Stimulated activated CD8-positive, alpha-beta memory T cell treated with anti-CD3 and anti-CD28 coated beads, Interleukin-12 subunit alpha, Interleukin-12 subunit beta, amount 100 ng/mL, for 1 hour (primary cell): ENCODE data around the gene SYNM.

ENCODE experiments used
- DNase-seq: peaks from one replicate; pipeline ENCODE4 v3.0.0-alpha.2; 2020; ENCODE audit warnings: low read depth

The SYNM gene

GRCh38 chr15:99084965-99085364 lies 19.9 kb upstream of the SYNM start:
- DNase-seq = no peak

DNA sequence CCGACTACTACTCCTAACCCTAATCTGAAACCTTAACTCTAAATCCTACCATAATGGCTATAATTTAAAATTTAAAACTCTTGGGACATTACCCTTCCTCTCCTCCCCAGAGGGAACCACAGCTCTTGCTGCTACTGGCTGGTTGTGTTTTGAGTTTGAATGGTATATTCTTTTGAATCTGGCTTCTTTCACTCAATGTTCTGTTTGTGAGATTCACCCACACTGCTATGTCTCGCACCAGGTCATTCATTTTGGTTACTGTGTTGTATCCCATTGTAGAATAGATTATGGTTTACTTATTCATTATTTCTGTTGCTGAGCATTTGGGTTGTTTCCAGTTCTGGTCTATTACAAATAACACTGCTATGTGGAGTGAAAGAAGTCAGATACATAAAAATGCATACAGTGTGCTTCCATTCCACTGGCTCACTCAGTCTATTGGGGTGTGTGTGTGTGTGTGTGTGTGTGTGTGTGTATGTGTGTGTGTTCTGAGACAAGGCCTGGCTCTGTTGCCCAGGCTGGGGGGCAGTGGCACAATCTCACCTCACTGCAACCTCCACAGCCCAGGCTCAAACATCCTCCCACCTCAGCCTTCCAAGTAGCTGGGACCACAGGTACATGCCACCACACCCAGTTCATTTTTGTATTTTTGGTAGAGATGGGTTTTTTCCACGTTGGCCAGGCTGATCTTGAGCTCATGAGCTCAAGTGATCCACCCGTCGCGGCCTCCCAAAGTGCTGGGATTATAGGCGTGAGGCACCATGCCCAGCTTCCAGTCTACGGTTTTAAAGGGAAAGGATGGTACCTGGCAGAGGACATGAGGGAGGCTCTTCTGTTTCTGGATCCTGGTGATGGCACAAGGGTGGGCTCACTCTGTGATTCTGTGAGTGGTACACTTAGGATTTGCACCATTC lies 19.2 kb upstream of the SYNM start:
- DNase-seq = no peak

DNA sequence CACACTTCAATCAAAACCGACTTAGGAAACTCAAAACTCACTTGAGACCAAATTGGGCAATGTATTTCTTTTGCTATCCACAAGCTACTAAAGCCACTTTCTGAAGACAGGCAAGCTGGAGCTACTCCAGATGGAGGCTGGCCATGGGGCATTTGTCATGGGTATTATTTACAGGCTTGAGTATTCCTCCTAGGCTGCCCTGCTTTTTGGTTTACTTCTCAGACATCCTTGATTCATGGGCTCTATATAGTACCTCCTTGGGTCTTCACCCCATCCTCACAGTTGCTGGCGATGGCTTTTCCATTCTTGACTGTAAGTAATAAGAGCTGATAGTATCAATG lies 18.6 kb upstream of the SYNM start:
- DNase-seq = no peak

DNA sequence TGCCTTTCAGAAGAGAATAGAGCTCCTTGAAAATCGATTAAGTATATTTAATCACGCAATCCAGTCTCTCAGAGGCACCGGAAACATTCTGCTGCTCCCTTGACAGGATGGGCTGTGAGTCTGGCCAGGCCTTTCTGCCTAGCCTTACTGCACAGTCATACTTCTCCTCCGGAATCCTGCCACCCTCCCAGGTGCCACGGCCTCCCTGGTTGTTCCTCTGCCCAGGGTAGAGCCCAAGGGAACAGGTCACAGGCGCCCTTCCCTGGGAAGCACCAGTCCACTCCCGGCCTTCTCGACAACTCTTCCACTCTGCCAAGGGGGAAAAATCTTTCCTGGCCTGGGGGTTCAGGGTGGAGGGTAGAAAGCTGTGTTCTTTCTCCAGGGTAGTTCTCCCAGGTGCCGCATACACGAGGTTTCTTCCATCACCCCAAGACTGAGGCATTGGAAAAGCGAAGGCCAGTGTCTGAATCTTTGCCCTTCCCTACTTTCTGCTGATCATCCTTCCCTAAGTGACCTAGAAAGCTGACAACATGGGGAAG lies 17.4 kb upstream of the SYNM start:
- no peak for DNase-seq

- DNase-seq = no peak
These were observed 14.7 kb upstream of the SYNM start for GRCh38 chr15:99090011-99090699.

DNA sequence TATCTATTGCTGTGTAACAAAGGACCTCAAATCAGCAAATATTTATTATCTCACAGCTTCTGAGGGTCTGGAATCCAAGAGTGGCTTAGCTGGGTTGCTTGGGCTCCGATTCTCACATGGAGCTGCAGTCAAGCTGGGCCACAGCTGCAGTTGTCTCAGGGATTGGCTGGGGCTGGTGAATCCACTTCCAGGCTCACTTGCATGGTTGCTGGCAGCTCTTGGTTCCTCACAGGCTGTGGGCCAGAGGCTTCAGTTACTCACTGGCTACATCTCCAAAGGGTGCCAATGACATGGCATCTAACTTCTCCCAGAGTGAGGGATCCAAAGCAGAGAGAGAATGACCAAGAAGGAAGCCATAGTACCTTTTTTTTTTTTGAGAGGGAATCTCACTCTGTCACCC lies 13.9 kb upstream of the SYNM start:
- DNase-seq = no peak

- DNase-seq = no peak
These were observed 12.2 kb upstream of the SYNM start for GRCh38 chr15:99092554-99093172.

DNA sequence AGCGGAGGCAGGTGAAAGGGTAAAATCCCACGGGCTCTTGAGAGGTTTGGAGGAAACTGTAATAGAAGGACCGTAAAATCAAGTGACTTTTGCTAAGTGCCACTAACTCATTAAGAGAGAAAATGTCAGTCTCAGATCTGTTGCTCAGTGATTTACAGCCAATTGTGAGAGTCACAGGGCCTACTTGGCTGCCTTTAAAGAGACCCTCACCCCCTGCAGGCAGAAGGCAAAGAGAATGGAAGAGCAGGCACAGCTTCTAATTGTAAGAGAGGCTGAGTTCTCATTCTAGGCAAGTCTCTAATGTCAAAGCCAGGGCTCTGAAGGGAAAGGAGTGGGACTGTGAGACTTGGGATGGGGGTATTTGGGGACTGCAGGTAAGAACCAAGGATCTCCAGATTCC lies 9.3 kb upstream of the SYNM start:
- no peak for DNase-seq

DNA sequence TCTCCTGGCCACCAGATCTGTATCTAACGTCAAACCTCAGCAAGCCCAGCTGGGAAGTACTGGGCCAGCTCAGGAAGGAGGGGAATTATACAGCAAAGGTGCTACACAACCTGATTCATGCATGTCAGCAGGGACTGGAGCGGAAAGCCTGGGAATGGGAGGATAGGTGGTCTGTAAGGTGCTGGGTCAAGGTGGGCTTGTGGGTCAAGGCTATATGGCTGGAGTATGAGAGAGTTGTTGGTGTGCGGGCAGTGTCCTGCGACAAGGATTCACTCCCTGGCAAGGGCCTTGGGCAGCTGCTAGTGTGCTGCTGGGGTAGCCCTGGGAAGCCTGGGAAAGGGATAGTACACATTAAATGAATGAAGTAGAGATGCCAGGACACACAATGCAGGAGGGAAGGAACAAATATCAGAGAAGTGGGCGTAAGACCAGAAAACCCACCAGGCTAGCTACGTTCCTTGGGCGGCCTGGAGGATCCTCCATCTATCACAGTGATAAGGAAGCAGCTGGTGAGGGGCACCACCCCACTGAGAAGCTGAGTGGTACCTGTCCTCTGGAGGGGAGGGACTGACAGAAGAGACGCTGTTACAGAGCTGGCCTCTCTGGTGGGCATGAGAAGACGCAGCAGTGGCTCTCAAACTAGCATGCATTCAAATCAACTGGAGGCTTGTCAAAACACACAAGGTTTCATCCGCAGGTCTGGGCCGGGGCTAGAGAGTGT lies 8.5 kb upstream of the SYNM start:
- DNase-seq = no peak

DNA sequence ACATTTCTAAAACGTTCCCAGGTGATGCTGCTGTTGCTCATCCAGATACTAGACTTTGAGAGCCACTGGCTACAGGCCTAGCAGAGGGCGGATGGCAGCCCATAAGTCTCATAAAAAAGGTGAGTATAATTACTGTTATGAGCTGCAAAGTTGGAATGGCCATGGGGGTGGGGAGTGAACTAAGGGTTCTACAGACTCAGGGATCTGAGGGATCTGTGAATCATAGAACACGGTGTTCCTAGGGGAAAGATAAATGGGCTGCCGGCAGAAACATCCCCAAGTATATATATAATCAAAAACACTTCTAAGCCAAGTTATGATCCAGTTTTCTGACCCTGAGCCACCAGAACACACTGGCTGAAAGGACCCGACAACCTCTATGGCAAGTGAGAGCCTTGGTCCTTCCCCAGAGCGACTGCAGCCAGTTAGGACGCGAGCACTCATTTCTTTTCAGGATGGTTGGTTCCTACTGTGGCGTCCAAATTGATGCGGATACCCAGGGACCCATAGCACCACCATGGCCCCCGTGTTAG lies 7.9 kb upstream of the SYNM start:
- no peak for DNase-seq

DNA sequence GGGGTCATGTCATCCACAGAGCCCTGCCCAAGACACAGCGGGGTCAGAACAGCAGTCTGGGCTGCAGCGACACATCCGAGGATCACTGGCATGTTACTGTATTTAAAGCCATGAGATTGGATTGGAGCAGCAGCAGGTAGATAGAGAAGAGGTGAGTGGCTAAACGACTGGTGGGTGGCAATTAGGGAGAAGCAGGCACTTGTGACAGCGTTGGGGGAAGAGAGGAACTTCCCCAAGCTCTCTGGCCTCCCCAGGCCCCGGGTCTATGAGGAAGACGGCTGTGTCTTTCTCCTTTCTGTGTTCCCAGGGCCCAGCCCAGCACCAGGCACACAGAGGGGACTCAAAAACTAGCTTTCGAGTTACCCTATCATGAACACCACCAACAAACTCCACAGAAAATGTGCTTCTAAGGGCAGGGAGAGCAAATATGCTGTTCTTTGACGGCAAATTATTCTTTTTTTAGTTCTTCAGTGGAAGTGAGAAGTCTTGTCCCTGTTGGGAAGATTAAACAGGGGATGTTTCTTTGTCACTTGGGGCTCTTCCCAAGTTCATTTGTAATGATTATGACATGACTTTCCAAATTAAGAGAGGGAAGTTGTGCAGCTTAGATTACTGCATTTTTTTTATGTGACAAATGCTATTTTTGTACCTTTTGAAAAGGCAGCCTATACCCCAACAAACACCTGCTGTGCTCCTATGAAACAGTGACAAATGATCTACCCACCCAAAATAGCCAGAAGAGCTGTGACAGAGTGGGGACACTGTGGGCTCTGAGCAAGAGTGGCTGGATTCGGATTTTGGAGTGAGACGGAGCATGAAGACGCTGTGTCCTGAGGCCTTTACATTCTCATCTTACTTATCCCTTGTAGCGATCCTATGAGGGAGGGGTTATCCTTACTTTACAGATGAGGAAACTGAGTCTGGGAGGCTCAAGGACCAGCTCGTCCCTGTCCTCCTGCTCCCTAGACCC lies 7.2 kb upstream of the SYNM start:
- DNase-seq = no peak

DNA sequence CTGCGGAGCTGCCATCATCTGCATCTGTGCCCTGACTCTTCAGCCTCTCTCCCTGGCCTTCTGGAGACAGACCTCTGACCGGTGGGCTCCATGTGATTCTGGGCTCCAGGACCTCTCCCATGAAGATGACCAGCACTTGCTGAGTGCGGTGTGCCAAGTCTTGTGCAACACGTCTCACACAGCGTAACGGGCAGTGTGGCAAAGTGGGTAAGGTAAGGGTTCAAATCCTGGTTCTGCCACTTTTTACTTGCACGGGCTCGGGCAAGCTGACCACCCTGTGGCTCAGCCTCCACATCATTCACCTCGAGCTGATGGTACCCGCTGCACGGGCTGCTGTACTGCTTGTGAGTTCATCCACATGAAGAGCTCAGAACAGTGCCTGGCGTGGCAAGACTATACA lies 6.5 kb upstream of the SYNM start:
- no peak for DNase-seq

DNA sequence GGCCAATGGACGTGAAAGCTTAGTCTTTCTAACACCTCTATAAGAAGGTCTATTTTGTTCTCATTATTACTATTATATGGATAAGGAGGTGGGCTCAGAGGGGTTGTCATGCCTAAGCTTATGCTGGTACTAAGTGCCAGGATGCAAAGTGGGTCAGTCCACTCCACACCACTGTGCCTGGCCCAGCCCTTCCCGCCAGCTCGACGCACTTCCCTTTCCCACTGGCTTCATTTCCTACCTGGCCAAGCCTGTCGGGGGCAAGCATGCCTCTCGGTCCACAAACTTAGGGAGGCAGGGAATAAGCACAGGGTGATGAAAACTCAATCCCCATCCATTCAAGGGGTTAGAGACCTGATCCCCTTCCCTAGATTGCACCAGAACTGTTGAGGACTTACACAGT lies 5.9 kb upstream of the SYNM start:
- DNase-seq = no peak

DNA sequence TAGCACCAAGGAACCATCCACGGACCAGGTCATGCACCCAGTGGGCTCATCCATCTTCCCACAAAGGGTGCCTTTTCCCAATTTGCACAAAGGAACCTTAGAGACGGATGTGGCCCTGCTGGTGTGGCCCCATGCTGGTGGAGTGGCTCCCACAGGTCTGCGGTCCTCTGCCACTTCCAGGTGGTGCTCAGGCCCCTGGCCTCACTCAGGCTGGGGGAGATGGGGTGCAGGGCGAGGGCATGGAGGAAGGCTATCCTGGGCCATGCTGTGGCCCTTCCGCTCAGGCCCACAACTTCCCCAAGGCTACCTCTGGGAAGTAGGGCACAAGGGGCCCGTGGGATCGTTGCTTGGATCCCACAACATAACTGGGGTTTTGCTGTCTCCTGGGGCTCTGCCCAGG lies 5.2 kb upstream of the SYNM start:
- no peak for DNase-seq

DNA sequence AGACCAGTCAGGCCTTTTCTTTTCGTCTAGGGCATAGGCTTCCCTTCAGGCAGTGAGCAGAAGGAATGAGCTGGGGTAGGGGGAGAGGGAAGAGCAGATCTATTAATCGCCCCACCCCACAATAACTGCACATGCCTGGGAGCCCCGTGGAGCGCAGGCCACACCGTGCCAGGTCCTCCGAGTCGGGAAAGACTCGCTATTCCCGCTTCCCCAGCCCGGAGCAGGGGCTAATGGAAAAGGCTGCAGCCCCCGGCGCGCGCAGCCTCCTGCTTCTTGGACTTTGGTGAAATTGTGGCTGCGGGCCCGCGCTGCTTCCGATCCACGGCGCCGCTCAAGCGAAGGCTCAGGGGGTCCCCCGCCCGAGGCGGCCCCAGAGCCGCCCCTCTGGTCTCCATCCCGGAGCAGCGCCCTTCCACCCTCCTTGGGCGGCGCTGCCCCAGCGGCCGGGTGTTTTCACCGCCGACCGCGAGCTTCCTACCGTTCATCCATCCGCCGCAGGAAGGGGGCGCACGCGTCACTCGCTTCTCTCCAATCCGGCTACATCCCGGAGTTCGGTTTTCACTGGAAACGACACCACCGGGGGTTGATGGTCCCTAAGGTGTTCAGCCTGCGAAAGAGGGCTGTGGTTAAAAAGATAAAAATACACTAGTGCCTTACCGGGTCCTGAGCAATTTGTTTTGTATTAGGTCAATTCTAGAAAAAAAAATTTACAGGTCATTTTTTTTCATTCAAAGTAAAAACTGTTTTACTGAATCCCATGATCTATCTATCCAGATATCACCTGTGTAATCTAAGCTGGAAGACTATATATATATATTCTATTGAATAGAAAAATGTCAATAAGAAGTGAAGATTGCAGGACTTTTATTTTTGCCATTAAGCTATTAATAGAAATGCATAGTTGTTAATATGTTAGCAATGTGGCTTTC lies 4.4 kb upstream of the SYNM start:
- no peak for DNase-seq

GRCh38 chr15:99101501-99101900 lies 3.4 kb upstream of the SYNM start:
- no peak for DNase-seq

DNA sequence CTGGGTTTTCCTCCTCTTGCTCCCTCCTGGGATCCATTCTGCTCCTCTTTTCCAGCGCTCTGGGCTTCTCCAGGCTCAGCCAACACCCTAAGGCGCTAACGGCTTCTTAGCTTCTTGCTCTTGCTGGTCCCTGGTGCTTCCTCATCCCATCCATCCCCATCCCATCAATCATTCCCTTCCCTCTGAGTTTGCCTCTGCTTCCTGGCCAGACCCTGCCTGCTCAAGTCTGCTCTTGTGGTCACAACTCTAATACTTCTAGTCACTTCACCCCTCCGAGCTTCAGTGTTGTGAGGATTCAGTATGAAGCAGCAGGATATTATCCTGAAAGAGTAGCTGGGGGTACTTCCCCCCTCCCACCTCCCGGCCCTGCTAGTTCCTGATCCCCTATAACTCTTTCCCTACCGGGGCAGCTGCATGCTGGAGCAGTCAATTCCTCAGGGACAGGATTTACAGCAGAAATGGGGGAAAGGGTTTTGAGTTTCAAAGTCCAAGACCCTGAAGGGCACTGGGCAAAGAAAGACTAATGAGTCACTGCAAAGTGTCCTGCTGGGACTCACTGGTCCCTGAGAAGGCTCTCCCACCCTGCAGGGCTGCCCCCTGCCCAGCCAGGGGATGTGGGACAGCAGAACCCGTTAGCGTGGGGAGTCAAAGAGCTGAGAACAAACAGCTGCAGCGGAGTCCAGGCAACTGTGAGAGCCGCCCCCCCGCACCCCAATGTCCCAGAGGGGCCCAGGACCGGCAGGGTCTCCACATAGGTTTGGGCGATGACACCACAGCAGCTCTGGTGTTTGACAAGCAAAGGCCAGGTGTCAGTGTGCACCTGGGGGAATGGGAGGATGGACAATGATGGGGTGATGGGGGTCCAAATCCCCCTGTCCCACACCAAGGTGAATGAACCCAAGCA lies 2.3 kb upstream of the SYNM start:
- DNase-seq = no peak

DNA sequence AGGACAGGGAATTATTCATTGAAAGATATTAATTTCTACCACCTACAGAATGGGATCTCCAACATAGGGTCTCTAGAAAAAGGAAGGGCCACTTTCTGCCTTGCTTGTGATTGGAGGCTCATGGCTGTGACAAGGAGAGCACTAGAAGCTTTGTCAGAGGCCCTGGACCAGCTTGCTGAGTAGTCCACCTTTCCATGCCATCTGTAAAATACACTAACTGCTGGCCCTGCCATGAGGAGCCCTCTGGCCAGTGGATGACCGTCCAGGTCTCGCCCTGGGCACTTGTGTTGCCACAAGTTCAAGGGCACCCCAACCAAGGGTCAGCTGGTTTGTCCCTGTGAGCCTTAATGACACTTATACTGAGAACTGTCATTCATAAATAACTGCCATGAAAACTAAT lies 1.6 kb upstream of the SYNM start:
- DNase-seq = no peak
